ENCODE results near the gene TCAP. TPM values are rescaled to one million over a fixed set of nuclear protein-coding genes. Genes with fewer than 3 reads are reported as not detected.

Gene TCAP
- total and polyA plus RNA-seq, 9 donors = 0.24 to 1.9 (median 1.3) TPM

- Histone ChIP-seq H3K27ac (no peak overlapping the region), H3K9me3 (no peaks in the 10 kb centered on the region), H3K4me1 (ENCODE audit: insufficient read depth) (no peaks in the 10 kb centered on the region), H3K4me3 (no peak overlapping the region), H3K27me3 (no peaks in the 10 kb centered on the region), H3K36me3 (no peaks in the 10 kb centered on the region)
- intact Hi-C loops (cut with DNase I) = no loop called here
- 87 to 91% (median 89%) methylated on average over 13 of the region's 13 CpGs for WGBS, 3 donors
- no peak for TF ChIP-seq EP300 (IDR thresholded peaks at IDR 0.05)
- TF ChIP-seq CTCF (IDR thresholded peaks at IDR 0.05) = no peak
- no peak for TF ChIP-seq POLR2A (IDR thresholded peaks at IDR 0.05)
- DNase-seq = no peak
Observed at GRCh38 chr17:39678340-39679116, 13.4 kb downstream of the TCAP start.

DNA sequence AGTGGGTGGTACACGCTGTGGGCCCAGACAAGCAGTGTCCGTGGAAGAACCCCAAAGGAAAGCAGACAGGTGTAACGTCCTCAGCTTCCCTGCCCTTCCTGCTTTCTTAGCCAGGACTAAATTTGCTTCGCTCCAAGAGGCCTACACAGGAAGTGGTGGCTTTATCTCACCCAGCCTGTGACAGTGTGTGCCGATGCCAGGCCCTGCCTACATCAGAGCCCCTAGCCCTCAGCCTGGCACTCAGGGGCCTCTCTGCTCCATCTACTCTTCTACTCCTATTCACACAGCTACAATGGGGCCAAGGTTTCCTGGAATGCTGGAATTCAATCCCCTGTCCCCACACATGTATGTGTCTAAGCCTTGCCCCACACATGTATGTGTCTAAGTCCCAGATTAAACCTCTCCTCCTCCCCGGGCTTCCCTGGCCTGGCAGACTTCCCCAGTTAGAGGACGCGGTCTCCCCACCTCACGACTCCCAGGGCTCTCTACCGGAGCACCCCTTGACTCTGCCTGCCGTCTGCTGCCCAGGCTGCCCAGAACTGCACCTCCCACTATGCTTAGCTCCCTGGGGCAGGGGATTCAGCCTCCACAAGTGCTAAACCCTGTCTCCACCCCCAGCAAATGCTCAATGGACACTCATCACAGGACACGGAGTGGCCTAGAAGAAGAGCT is 14.5 kb downstream of the TCAP start:
- Histone ChIP-seq H3K27me3 (no peaks in the 10 kb centered on the region), H3K4me1 (ENCODE audit: insufficient read depth) (no peaks in the 10 kb centered on the region), H3K9me3 (no peaks in the 10 kb centered on the region), H3K36me3 (no peaks in the 10 kb centered on the region), H3K4me3 (no peak overlapping the region), H3K27ac (no peak overlapping the region)
- DNase-seq = no peak
- intact Hi-C loops (cut with DNase I) = no loop called here
- no peak for TF ChIP-seq CTCF (IDR thresholded peaks at IDR 0.05)
- TF ChIP-seq POLR2A (IDR thresholded peaks at IDR 0.05) = no peak
- no peak for TF ChIP-seq EP300 (IDR thresholded peaks at IDR 0.05)
- 84 to 90% (median 85%) methylated on average over 12 of the region's 12 CpGs for WGBS, 3 donors

DNA sequence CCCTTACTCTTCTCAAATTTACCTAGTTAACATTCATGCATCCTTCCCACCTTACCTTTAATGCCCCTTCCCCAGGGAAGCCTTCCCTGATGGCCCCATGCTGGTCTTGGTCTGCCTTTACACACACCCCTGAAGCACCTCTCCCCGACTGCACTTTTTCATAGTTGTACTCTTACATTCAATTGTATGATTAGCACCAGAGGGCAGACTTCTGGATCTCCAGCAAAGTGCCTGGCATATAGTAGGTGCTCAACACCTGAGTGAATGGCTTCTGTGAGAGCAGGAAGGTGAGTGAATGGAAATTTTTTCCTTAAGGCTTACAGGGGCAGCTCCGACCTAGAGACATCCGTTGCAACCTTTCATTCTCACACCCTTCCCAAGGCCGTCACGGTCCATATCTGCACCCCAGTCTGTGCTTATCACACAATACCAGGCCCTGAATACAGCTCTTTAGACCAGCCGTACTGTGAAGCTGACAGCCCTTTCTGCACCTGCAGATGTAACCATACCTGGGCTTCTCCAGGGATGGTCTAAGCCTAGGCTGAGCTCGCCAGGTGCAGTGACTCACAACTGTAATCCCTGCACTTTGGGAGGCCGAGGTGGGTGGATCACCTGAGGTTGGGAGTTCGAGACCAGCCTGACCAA is 18.3 kb downstream of the TCAP start:
- DNase-seq = no peak
- H3K9me3 ChIP-seq = no peaks in the 10 kb centered on the region
- TF ChIP-seq EP300 (IDR thresholded peaks at IDR 0.05) = no peak
- no peak for TF ChIP-seq CTCF (IDR thresholded peaks at IDR 0.05)
- TF ChIP-seq POLR2A (IDR thresholded peaks at IDR 0.05) = no peak
- no peak overlapping the region for H3K27ac ChIP-seq
- no peak overlapping the region for H3K4me3 ChIP-seq
- no peaks in the 10 kb centered on the region for H3K36me3 ChIP-seq
- WGBS, 3 donors = 84 to 94% (median 91%) methylated on average over 9 of the region's 9 CpGs
- intact Hi-C loops (cut with DNase I) = no loop called here
- H3K27me3 ChIP-seq = no peaks in the 10 kb centered on the region
- H3K4me1 ChIP-seq (ENCODE audit: insufficient read depth) = peaks cover 3% of the 10 kb centered on the region

DNA sequence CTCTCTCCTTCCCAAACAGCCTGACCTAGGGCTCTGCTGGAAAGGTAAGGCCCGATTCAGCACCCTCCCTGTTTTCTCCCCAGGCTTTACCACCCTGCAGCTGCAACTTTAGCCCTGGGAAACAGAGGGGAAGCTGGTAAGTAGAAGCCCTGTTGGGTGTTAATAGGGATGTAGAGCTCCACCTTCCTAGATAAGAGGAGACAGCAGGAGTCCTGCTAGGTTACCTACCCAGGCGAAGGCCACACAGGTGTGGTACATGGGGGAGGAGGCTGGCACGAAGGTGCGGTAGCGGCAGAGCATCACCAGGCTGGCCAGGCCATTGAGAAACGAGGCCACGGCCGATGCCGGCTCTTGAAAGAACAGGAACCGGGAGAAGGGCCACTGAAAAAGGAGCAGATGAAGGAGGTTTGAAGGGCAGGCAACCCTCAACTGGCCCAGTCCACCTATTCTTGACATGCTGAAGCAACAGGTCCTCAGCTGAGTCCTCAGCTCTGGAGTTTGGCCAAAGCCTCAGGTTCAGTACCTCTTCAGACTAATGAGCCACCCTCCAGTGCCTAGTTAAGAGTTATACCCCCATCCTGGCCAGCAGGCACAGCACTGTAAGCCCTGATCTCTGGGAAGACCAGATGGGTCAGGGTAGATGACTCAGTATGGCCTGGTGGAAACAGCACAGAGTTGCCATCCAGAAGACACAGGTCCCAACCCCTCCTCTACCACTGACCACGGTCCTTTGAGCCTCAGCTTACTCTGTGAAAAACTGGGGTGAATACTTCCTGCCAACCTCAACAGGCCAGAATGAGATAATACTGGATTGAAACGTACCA is 19.4 kb downstream of the TCAP start:
- WGBS, 3 donors = 92 to 96% (median 95%) methylated on average over 12 of the region's 12 CpGs
- H3K4me3 ChIP-seq = no peak overlapping the region
- H3K27me3 ChIP-seq = no peaks in the 10 kb centered on the region
- no peaks in the 10 kb centered on the region for H3K36me3 ChIP-seq
- peaks cover 6% of the 10 kb centered on the region for H3K4me1 ChIP-seq (ENCODE audit: insufficient read depth)
- H3K27ac ChIP-seq = no peak overlapping the region
- intact Hi-C loops (cut with DNase I) = no loop called here
- TF ChIP-seq POLR2A (IDR thresholded peaks at IDR 0.05) (no peak), EP300 (IDR thresholded peaks at IDR 0.05) (no peak), CTCF (IDR thresholded peaks at IDR 0.05) (no peak)
- H3K9me3 ChIP-seq = no peaks in the 10 kb centered on the region
- DNase-seq = no peak
